Dermis blood vessel endothelial cell (primary cell): ENCODE results near the gene KLHL6. TPM values are rescaled to one million over a fixed set of nuclear protein-coding genes. Genes with fewer than 3 reads are reported as not detected.
A peak's percentile ranks its signal among the peaks of the same experiment; 100 is the strongest.

ENCODE experiments used
- DNase-seq: peaks from one replicate; pipeline ENCODE4 v3.0.0; 2010
- total RNA-seq: library from RNA; depleted of rRNA; stranded (reverse); fragments of >200 nt; gene quantifications from 2 replicates; pipeline ENCODE4 v1.2.3, GENCODE V29; 2014

The KLHL6 gene
- total RNA-seq, 1 donor from 2014 or later: 8.2 TPM

GRCh38 chr3:183503746-183504145 is 51.8 kb downstream of the KLHL6 start:
- peak; percentile 25 for DNase-seq

DNA sequence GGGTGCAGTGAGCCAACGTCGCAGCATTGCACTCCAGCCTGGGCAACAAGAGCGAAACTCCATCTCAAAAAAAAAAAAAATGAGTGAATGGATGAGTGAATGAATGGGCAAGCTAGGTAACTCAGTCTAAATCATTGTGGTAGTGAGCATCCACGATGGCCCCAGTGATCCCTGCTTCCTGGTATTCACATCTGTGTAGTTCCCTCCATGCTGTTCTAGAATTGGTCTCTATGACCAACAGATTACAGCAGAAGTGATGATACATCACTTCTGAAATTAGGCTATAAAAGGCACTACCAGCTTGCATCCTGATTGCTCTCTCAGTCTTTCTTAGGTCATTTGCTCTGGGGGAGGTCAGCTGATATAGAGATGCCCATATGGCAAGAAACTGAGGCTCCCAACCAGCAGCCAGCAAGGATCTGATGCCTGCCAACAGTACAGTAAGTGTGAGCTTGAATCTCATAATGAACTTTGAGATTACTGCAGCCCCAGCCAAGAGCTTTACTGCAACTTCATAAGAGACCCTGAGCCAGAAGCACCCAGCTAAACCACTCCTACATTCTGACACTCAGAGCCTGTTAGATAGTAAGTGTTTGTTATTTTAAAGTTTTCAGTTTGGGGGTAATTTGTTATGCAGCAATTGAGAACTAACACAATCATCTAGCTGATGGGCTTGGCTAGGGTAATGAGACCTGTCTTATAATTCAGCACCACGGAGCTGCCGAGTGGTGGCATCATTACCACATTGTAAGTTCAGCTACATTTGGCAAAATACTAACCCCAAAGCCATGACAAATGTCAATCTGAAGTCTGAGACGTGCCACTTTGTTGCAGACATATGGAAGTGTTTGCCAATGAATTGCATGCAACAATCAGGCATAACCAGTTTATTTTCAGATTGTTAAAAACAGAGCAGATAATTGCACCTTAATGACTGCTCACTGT is 53.0 kb downstream of the KLHL6 start:
- peak; percentile 40 for DNase-seq

- no peak for DNase-seq
Measured at GRCh38 chr3:183500981-183501704, 54.4 kb downstream of the KLHL6 start.

DNA sequence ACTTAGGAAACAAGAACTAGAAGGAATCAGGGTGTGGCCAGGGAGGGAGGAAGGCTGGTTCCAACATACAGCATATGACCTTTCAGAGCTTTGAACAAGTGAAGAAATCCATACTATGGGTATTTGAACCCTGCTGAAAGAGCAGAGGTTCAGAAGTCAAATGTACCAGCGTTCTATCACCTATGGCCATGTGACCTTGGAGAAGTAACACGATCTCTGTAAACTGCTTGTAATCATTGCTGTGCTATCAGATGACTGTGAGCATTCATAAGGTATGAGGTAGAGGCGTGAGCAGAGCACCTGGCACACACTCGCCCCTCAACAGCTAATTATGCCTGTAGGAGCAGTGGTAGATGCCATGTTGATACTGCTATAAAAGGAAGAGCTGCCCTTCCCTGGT is 55.2 kb downstream of the KLHL6 start:
- no peak for DNase-seq

GRCh38 chr3:183498634-183499033 is 56.9 kb downstream of the KLHL6 start:
- no peak for DNase-seq

DNA sequence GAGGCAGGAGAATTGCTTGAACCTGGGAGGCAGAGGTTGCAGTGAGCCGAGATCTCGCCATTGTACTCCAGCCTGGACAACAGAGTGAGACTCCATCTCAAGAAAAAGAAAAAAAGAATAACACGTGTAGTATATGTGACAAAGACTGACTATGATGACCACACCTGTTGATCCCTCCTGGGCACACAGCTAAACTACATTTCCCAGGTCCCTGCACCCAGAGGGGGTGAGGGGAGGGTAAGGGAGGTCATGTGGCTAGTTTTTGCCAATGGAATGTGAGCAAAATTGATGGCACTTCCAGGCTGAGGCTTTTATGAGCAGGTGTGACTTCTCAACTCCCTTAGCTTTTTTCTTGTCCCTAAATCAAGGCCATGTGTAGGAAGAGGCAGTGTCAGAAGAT is 58.2 kb downstream of the KLHL6 start:
- no peak for DNase-seq

DNA sequence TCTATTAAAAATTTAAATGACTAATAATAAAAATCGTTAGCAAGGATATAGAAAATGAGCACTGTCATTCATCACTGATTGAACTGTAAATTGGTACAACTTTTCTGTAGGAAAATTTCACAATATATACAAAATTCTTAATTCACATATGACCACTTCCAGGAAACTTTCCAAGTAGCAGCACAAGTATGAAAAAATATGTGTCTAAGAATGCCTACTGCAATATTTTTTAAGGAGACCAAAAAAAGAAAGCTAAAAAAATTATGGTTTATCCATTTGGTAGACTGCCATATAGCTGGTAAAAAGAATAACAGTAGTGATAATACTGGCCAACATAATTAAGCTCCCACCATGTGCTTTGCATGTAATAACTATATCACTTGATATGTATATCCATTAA is 59.2 kb downstream of the KLHL6 start:
- DNase-seq: no peak

- no peak for DNase-seq
Measured at GRCh38 chr3:183494341-183494740, 61.2 kb downstream of the KLHL6 start.

DNA sequence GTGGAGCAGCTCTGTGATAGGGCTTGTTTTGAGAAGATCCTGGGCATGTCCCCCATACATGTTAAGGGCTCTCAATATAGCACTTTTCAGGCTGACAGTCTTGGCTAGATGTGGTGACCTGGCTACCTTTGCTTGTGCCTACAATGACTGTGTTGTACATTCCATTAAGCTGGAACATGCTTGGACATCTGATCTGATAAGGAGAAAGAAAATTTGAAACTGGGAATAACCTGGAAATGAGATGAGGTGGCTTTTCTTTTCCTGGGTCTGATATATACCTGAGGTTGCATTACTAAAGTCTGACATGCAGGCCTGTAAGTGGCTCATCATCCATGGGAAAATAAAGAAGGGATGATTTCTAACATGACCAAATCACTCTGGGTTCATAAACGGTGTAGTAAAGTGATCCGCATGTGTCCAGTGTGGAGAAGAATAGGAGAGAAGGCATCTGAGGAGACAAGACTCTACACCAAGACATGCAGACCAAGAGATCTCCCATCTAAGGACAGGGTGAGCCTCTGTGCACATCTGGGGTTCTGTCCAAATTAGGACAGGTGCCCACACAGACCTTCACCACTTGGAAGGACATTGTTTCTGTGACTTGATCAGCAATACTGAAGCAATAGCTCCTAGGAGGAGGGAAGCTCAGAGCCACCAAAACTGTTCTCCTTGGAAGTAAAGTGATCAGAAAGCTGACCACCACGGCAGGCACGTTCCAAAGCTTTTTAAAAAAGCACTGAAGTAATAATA is 62.0 kb downstream of the KLHL6 start:
- no peak for DNase-seq

DNA sequence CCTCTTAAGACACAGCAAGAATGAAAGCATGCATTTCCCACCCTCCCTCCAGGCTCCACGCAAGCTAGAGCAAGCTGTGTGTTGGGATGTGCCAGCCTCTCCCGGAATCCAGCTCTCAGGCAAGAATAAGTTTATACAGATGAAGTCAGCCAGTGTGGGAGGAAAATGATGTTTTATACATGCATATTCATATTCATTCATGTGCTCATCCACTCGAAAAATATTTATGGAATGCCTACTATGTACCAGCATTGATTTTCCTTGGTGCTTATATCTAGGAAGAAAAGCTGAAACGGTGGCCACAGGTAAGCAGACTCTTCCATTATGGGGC is 62.7 kb downstream of the KLHL6 start:
- DNase-seq: no peak

GRCh38 chr3:183491923-183492848 is 63.3 kb downstream of the KLHL6 start:
- DNase-seq: no peak

- DNase-seq: no peak
Measured at GRCh38 chr3:183491109-183491922, 64.2 kb downstream of the KLHL6 start.

GRCh38 chr3:183490653-183491052 is 64.9 kb downstream of the KLHL6 start:
- DNase-seq: peak; percentile 89

DNA sequence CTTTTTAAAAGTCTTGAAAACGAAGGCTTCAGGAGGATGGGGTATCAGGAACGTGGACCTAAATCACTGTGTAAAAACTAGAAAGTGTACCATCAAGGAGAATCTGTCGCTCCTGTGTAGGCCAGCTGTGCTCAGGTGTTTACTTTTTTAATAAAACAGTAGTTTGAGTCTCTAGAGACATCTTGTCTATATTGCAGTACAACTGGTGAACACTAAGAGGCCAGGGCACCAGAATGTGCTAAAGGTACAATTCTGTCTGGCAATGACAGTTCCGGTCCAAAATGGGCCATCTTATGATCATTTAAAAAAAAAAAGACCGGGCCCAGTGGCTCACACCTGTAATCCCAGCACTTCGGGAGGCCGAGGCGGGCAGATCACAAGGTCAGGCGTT is 65.3 kb downstream of the KLHL6 start:
- DNase-seq: no peak

GRCh38 chr3:183489455-183490210 is 65.9 kb downstream of the KLHL6 start:
- peak; percentile 44 for DNase-seq

DNA sequence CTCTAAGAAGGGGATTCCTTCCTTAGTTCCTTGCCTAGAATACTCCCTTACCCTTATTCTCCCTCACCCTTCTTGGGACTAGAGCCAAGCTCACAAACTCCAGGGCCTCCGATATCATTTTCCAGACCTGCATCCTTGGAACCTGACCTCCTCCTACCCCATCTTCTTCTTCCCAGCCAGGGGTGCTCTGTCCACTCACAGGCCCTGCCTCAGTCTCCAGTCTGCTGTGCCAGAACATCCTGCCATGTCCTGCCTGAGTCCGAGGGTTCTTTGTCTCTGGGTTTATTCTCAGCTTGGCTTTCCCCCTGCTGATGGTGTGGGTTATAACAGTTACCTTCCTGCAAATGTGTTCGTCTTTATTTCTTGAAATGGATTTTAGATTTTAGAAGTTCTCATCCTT is 67.2 kb downstream of the KLHL6 start:
- no peak for DNase-seq

- no peak for DNase-seq
Measured at GRCh38 chr3:183487896-183488295, 67.6 kb downstream of the KLHL6 start.

- no peak for DNase-seq
Measured at GRCh38 chr3:183487016-183487415, 68.5 kb downstream of the KLHL6 start.

GRCh38 chr3:183486472-183486871 is 69.0 kb downstream of the KLHL6 start:
- no peak for DNase-seq

DNA sequence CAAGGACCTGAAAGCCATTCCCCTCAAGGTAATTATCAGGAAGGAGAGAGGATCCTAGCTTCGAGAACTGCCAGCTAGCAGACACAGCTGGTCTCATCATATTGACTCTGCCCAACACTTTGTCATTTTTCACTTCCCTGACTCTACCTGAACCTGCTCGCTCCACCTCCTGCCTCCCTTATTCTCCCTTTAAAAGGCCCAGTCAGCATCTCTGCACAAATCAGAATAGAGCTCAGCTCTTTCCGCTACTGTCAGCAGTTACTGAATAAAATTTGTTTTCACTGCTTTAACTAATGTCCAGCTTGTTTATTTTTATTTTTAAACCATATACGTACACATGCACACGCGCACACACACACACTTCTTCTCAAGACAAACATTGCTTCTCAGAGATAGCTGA is 69.9 kb downstream of the KLHL6 start:
- no peak for DNase-seq

DNA sequence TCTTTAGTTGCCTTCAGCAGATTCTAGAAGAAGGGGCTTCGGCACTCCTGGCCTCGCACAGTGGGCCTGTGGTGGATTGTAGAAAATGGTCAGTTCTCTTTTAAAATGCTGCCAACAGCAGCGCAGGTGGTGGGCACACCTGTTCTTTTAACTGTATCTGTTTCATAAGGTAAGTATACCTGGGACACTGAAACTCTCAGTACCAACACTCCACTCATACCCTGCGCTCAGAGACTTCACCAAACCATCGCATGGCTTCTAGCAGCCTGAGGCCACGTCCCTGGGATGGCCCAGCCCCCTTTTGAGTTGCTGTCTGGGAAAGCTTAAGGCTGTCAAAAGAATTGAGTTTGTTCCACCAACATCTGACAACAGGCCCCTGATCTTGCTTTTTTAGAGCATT is 70.4 kb downstream of the KLHL6 start:
- DNase-seq: no peak
